HepG2 (cell line): ENCODE results near the gene ARAP3. TPM values are rescaled to one million over a fixed set of nuclear protein-coding genes. Genes with fewer than 3 reads are reported as not detected.

ENCODE experiments used
- ATAC-seq: fragments of 200-7000 bp; cut with Tn5 transposase; 3 replicates; pipeline ENCODE4 v1.9.1; 2020; ENCODE audit warnings: mild to moderate bottlenecking, moderate library complexity
- BruUV-seq: library from RNA; stranded (reverse); fragments of 400-500 nt; replicated peaks from 2 replicates; lab custom pipeline; 2021; lab: Mats Ljungman, UMichigan
- CTCF ChIA-PET: fragments of 300-600 bp; formaldehyde crosslinking; extraction: SDS; loops from one replicate; lab custom pipeline; 2021; ENCODE audit warnings: low total read pairs, inconsistent platforms, low intra/inter-chr PET ratio; lab: Yijun Ruan, JAX
- POLR2A ChIA-PET: fragments of 350-600 bp; sonication (Branson Sonifier 250); formaldehyde crosslinking; loops from one replicate; lab custom pipeline; 2020; ENCODE audit warnings: antibody characterized with exemption, inconsistent platforms; lab: Yijun Ruan, JAX
- DNase-seq: peaks from one replicate; pipeline ENCODE4 v3.0.0-alpha.2; 2015; ENCODE audit warnings: low spot score
- FAIRE-seq: peaks from 3 replicates; lab custom pipeline; 2011; peaks lifted over from hg19 to GRCh38; lab: Jason Lieb, UNC
- H2AFZ ChIP-seq: one replicate; pipeline ENCODE4 v1.6.1; 2011; ENCODE audit warnings: low read length, inconsistent platforms
- H3K27ac ChIP-seq: fragments of 300-600 bp; 3 replicates; pipeline ENCODE4 v1.8.0; 2011; ENCODE audit warnings: mixed run types, mild to moderate bottlenecking, mixed read lengths, low read length, inconsistent platforms; ENCODE audit not compliant: insufficient read depth; ENCODE audit errors: extremely low read length
- H3K27me3 ChIP-seq, 2 experiments: fragments of 200-600 bp in 1 of 2; 2 replicates in 1 of 2; 3 replicates in 1 of 2; pipeline versions ENCODE4 v1.6.0 to v1.8.0; 2011; ENCODE audit warnings: low read length in 2 of 2, mild to moderate bottlenecking in 2 of 2, moderate library complexity in 2 of 2, inconsistent platforms in 1 of 2; ENCODE audit not compliant: insufficient read depth in 2 of 2, control insufficient read depth in 1 of 2
- H3K36me3 ChIP-seq, 2 experiments: fragments of 200-600 bp in 1 of 2; replicated peaks in 1 of 2; 2 replicates in 1 of 2; 3 replicates in 1 of 2; pipeline versions ENCODE4 v1.5.1 to v1.8.0; 2011; ENCODE audit warnings: low read length in 2 of 2, inconsistent platforms in 1 of 2; ENCODE audit not compliant: insufficient read depth in 2 of 2, control insufficient read depth in 1 of 2
- H3K4me1 ChIP-seq: 2 replicates; pipeline ENCODE4 v1.5.1; 2012; ENCODE audit warnings: low read length, inconsistent platforms; ENCODE audit not compliant: insufficient read depth
- H3K4me2 ChIP-seq: 2 replicates; pipeline ENCODE4 v1.6.0; 2011; ENCODE audit warnings: low read depth, low read length, inconsistent platforms
- H3K4me3 ChIP-seq, 3 experiments: fragments of 200-600 bp in 1 of 3; sonication (generic), shearing (Covaris generic) in 1 of 3; replicated peaks in 1 of 3; 2 replicates each; pipeline ENCODE4 v1.5.1; 2011 to 2016; ENCODE audit warnings: low read length in 3 of 3, inconsistent platforms in 2 of 3, low read depth in 2 of 3, mild to moderate bottlenecking in 2 of 3, control low read depth in 1 of 3, mixed read lengths in 1 of 3; ENCODE audit not compliant: insufficient read depth in 1 of 3
- H3K79me2 ChIP-seq: one replicate; pipeline ENCODE4 v1.6.1; 2011; ENCODE audit warnings: low read length, inconsistent platforms; ENCODE audit not compliant: insufficient read depth
- H3K9ac ChIP-seq: 2 replicates; pipeline ENCODE4 v1.6.0; 2011; ENCODE audit warnings: mild to moderate bottlenecking, low read depth, low read length, inconsistent platforms; ENCODE audit not compliant: insufficient read depth
- H3K9me3 ChIP-seq: 2 replicates; pipeline ENCODE4 v1.5.1; 2012; ENCODE audit warnings: mild to moderate bottlenecking, low read length
- H4K20me1 ChIP-seq: 2 replicates; pipeline ENCODE4 v1.6.0; 2011; ENCODE audit warnings: inconsistent platforms, mild to moderate bottlenecking, low read length, moderate library complexity; ENCODE audit not compliant: insufficient read depth
- CHD4 ChIP-seq: fragments of 200-600 bp; sonication (generic); IDR thresholded peaks from 2 replicates; pipeline ENCODE4 v1.7.0; 2017; ENCODE audit warnings: mild to moderate bottlenecking, low read length, borderline replicate concordance
- MTA3 ChIP-seq: sonication (generic); formaldehyde crosslinking; IDR thresholded peaks from 2 replicates; pipeline ENCODE4 v1.4.0; 2020; ENCODE audit warnings: missing genetic modification reagents
- MTF2 ChIP-seq: sonication (generic); formaldehyde crosslinking; IDR thresholded peaks from 2 replicates; pipeline ENCODE4 v1.5.0; 2020; ENCODE audit warnings: missing genetic modification reagents, borderline replicate concordance
- RNF2 ChIP-seq: fragments of 450-650 bp; conservative IDR thresholded peaks from 2 replicates; pipeline ENCODE4 v1.6.1; 2016; ENCODE audit warnings: low read depth
- SIN3B ChIP-seq: fragments of 150-350 bp; IDR thresholded peaks from 2 replicates; pipeline ENCODE4 v1.6.1; 2014; ENCODE audit warnings: low read length
- ZBTB7A ChIP-seq: sonication (generic); formaldehyde crosslinking; IDR thresholded peaks from 2 replicates; pipeline ENCODE4 v1.8.0; 2022; ENCODE audit warnings: mild to moderate bottlenecking, missing genetic modification reagents
- ZMYM3 ChIP-seq: sonication (generic); formaldehyde crosslinking; IDR thresholded peaks from 2 replicates; pipeline ENCODE4 v1.5.1; 2020; ENCODE audit warnings: mild to moderate bottlenecking, missing genetic modification reagents
- ZNF629 ChIP-seq: sonication (generic); formaldehyde crosslinking; conservative IDR thresholded peaks from 2 replicates; pipeline ENCODE4 v1.5.0; 2020; ENCODE audit warnings: missing genetic modification reagents
- ZNF709 ChIP-seq: sonication (generic); formaldehyde crosslinking; IDR thresholded peaks from 2 replicates; pipeline ENCODE4 v1.5.0; 2020; ENCODE audit warnings: mild to moderate bottlenecking, missing genetic modification reagents
- ZNF788 ChIP-seq: sonication (generic); formaldehyde crosslinking; IDR thresholded peaks from 2 replicates; pipeline ENCODE4 v1.5.0; 2020; ENCODE audit warnings: mild to moderate bottlenecking, missing genetic modification reagents, borderline replicate concordance
- in situ Hi-C: cut with HindIII; loops from 2 replicates; pipeline ENCODE4 v1.10.0; 2017; ENCODE audit warnings: low pct_unique_long_range_greater_than_20kb; ENCODE audit not compliant: extremely low pct_ligation_motif_present
- intact Hi-C: fragments of 100-400 bp; cut with micrococcal nuclease; formaldehyde crosslinking; loops from one replicate; pipeline ENCODE4 v1.10.0; 2022; ENCODE audit not compliant: unreplicated experiment
- polyA plus RNA-seq, 8 experiments: library from polyadenylated mRNA; depleted of rRNA in 3 of 8; stranded (reverse) in 7 of 8; unstranded in 1 of 8; fragments of >200 nt; fragmentation: Illumina TruSeq in 4 of 8; extraction: Trizol in 4 of 8; gene quantifications; 2 replicates each; pipeline versions ENCODE4 v1.2.1 to v1.2.3, GENCODE V29; 2011 to 2016; ENCODE audit warnings: low read depth in 4 of 8, missing spikeins in 1 of 8, mixed read lengths in 1 of 8; ENCODE audit not compliant: insufficient read depth in 1 of 8
- total RNA-seq, 5 experiments: library from RNA; depleted of rRNA; stranded (reverse); fragments of >200 nt; fragmentation: Illumina TruSeq; extraction: Trizol; gene quantifications; 2 replicates each; pipeline ENCODE4 v1.2.3, GENCODE V29; 2016; ENCODE audit warnings: low read depth in 1 of 5
- TF ChIP-seq, protein P1 (sequence below): sonication (generic); formaldehyde crosslinking; IDR thresholded peaks from 2 replicates; pipeline ENCODE4 v1.4.0; 2020; ENCODE audit warnings: missing genetic modification reagents

Gene ARAP3
- total and polyA plus RNA-seq, 2 of the 13 experiments (the other 11 are each of a cell fraction or from before 2014, with no cell fraction given), result 0.25 TPM; not detected in 1

GRCh38 chr5:141649972-141650371 lies 32.1 kb downstream of the ARAP3 start:
- no peak overlapping the region for H3K9ac ChIP-seq
- CTCF ChIA-PET, result no interaction called here
- no peaks in the 10 kb centered on the region for H4K20me1 ChIP-seq
- FAIRE-seq, result no peak
- peaks cover 17% of the 10 kb centered on the region for H3K4me1 ChIP-seq
- peaks cover 0 to 3% of the 10 kb centered on the region in 2 experiments; a peak in 2 of 5 replicates for H3K27me3 ChIP-seq
- no peak overlapping the region for H3K4me3 ChIP-seq
- no peaks in the 10 kb centered on the region for H3K9me3 ChIP-seq
- H3K27ac ChIP-seq, result no peak overlapping the region
- no peak for DNase-seq
- TF ChIP-seq MTA3 (CRISPR knock-in tag) (no peak), ZNF788 (CRISPR knock-in tag) (no peak), MTF2 (CRISPR knock-in tag) (no peak), ZBTB7A (no peak), ZMYM3 (CRISPR knock-in tag) (peak; percentile 53; the same call in 1 of the 2 replicates), SIN3B (no peak), CHD4 (0 out of 2 replicates have a peak, but pooled peaks have one; percentile 47), ZNF629 (peak; percentile 84), ZNF709 (CRISPR knock-in tag) (no peak), RNF2 (no peak)
- TF ChIP-seq, protein P1, sequence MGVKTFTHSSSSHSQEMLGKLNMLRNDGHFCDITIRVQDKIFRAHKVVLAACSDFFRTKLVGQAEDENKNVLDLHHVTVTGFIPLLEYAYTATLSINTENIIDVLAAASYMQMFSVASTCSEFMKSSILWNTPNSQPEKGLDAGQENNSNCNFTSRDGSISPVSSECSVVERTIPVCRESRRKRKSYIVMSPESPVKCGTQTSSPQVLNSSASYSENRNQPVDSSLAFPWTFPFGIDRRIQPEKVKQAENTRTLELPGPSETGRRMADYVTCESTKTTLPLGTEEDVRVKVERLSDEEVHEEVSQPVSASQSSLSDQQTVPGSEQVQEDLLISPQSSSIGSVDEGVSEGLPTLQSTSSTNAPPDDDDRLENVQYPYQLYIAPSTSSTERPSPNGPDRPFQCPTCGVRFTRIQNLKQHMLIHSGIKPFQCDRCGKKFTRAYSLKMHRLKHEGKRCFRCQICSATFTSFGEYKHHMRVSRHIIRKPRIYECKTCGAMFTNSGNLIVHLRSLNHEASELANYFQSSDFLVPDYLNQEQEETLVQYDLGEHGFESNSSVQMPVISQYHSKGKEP (CRISPR knock-in tag), result no peak
- TF ChIP-seq, all 625 proteins: peak for 3
- H3K4me2 ChIP-seq, result peak overlapping the region; percentile 88; the same call in 1 of the 2 replicates
- in situ Hi-C loops, result no loop called here
- intact Hi-C loops, result no loop called here
- TSS peak; percentile 54 for BruUV-seq
- POLR2A ChIA-PET, result no interaction called here
- no peak overlapping the region for H2AFZ ChIP-seq
- H3K79me2 ChIP-seq, result no peaks in the 10 kb centered on the region
- no peak for ATAC-seq
- 0 out of 5 replicates have a peak, but pooled peaks cover 0 to 3% of the 10 kb centered on the region in 2 experiments for H3K36me3 ChIP-seq
